Skin of body (tissue), 2 donors: ENCODE measurements around the gene PRR18. TPM values are rescaled to one million over a fixed set of nuclear protein-coding genes. Genes with fewer than 3 reads are reported as not detected.

Source experiments
- DNase-seq: peaks from one replicate; lab custom pipeline; 2025; lab: John Stamatoyannopoulos, UW
- total RNA-seq: library from RNA; depleted of rRNA; stranded (reverse); fragments of >200 nt; gene quantifications from one replicate; pipeline ENCODE4 v1.2.3, GENCODE V29; 2014

Gene PRR18
- total RNA-seq, 1 donor from 2014 or later: 0.20 TPM

- DNase-seq: no peak
These were observed 1.7 kb downstream of the PRR18 start for GRCh38 chr6:166306378-166307081.

GRCh38 chr6:166305562-166306117, 2.6 kb downstream of the PRR18 start:
- no peak for DNase-seq

- DNase-seq: no peak
These were observed 4.1 kb downstream of the PRR18 start for GRCh38 chr6:166304106-166304505.

- DNase-seq: no peak
These were observed 6.3 kb downstream of the PRR18 start for GRCh38 chr6:166301611-166302529.

GRCh38 chr6:166300357-166300987, 7.7 kb downstream of the PRR18 start:
- DNase-seq: no peak

GRCh38 chr6:166297606-166298005, 10.6 kb downstream of the PRR18 start:
- DNase-seq: no peak

- no peak for DNase-seq
These were observed 11.9 kb downstream of the PRR18 start for GRCh38 chr6:166296035-166296883.

- DNase-seq: no peak
These were observed 14.2 kb downstream of the PRR18 start for GRCh38 chr6:166293731-166294584.

- no peak for DNase-seq
These were observed 18.8 kb downstream of the PRR18 start for GRCh38 chr6:166289207-166290060.

GRCh38 chr6:166286839-166287271, 21.3 kb downstream of the PRR18 start:
- no peak for DNase-seq

- no peak for DNase-seq
These were observed 23.0 kb downstream of the PRR18 start for GRCh38 chr6:166285233-166285632.

- DNase-seq: no peak
These were observed 23.6 kb downstream of the PRR18 start for GRCh38 chr6:166284640-166285039.

- no peak for DNase-seq
These were observed 25.7 kb downstream of the PRR18 start for GRCh38 chr6:166282394-166283032.

- no peak for DNase-seq
These were observed 27.1 kb downstream of the PRR18 start for GRCh38 chr6:166281104-166281503.

GRCh38 chr6:166279393-166279679, 28.9 kb downstream of the PRR18 start:
- no peak for DNase-seq

- no peak for DNase-seq
These were observed 29.4 kb downstream of the PRR18 start for GRCh38 chr6:166278579-166279392.

GRCh38 chr6:166277892-166278578, 30.2 kb downstream of the PRR18 start:
- no peak for DNase-seq
